ENCODE results near the gene KCNK15.

DNA sequence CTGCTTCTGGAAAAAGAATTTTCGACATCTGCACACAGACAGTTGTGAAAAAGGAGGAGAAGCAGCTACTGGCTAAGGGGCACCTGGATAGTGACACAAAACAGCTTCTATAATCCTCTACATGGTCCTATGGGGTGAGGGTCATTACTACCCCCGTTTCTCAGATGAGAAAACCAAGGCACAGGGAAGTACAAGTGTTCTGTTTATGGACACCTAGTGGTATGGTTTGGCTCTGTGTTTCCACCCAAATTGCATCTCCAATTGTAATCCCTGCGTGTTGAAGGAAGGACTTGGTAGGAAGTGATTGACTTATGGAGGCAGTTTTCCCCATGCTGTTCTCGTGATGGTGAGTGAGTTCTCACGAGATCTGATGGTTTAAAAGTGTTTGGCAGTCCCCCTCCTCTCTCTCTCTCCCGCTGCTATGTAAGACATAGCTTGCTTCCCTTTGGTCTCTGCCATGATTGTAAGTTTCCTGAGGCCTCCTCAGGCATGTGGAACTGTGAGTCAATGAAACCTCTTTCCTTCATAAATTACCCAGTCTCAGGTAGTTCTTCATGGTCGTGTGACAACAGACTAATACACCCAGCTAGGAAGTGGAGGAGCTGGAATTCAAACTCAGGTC is 2.5 kb upstream of the KCNK15 start:
- no peak for TF ChIP-seq POLR2AphosphoS5 (IDR thresholded peaks at IDR 0.05)
- TF ChIP-seq, protein P1, sequence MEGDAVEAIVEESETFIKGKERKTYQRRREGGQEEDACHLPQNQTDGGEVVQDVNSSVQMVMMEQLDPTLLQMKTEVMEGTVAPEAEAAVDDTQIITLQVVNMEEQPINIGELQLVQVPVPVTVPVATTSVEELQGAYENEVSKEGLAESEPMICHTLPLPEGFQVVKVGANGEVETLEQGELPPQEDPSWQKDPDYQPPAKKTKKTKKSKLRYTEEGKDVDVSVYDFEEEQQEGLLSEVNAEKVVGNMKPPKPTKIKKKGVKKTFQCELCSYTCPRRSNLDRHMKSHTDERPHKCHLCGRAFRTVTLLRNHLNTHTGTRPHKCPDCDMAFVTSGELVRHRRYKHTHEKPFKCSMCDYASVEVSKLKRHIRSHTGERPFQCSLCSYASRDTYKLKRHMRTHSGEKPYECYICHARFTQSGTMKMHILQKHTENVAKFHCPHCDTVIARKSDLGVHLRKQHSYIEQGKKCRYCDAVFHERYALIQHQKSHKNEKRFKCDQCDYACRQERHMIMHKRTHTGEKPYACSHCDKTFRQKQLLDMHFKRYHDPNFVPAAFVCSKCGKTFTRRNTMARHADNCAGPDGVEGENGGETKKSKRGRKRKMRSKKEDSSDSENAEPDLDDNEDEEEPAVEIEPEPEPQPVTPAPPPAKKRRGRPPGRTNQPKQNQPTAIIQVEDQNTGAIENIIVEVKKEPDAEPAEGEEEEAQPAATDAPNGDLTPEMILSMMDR (IDR thresholded peaks at IDR 0.05) = no peak
